CD4-positive, alpha-beta T cell treated with Interleukin-4 for 1 hour (primary cell): ENCODE results near the gene IRS1.

Source experiments
- DNase-seq, 2 donors: peaks; one replicate each; pipeline ENCODE4 v3.0.0-alpha.2; 2020 to 2022

IRS1 gene

GRCh38 chr2:226683944-226684562 is 115.6 kb downstream of the IRS1 start:
- no peak for DNase-seq

GRCh38 chr2:226683196-226683595 is 116.4 kb downstream of the IRS1 start:
- no peak for DNase-seq
